GM23338 (cell line): Measurements from ENCODE around the gene FBLN5. TPM values are rescaled to one million over a fixed set of nuclear protein-coding genes. Genes with fewer than 3 reads are reported as not detected.

Experiments used
- ATAC-seq: fragments of 200-7000 bp; cut with Tn5 transposase; 3 replicates; pipeline ENCODE4 v1.9.1; 2020
- DNase-seq: peaks from one replicate; pipeline ENCODE4 v3.0.0-alpha.2; 2015; ENCODE audit warnings: low spot score
- H2AFZ ChIP-seq: fragments of 200-600 bp; sonication (generic); 2 replicates; pipeline ENCODE4 v1.8.0; 2016; ENCODE audit warnings: antibody characterized with exemption, mild to moderate bottlenecking, moderate library complexity
- H3F3A ChIP-seq: fragments of 200-600 bp; sonication (generic); replicated peaks from 2 replicates; pipeline ENCODE4 v1.8.0; 2017; ENCODE audit warnings: antibody characterized with exemption, mixed run types, low read depth
- H3K27ac ChIP-seq: fragments of 200-600 bp; sonication (generic); 2 replicates; pipeline ENCODE4 v1.6.1; 2016; ENCODE audit warnings: low read depth
- H3K27me3 ChIP-seq: fragments of 200-600 bp; sonication (generic); 2 replicates; pipeline ENCODE4 v1.8.0; 2016; ENCODE audit warnings: mild to moderate bottlenecking, mixed run types, moderate library complexity; ENCODE audit not compliant: insufficient read depth
- H3K36me3 ChIP-seq: fragments of 200-600 bp; sonication (generic); 2 replicates; pipeline ENCODE4 v1.8.0; 2016; ENCODE audit warnings: mild to moderate bottlenecking; ENCODE audit not compliant: insufficient read depth
- H3K4me1 ChIP-seq: fragments of 200-600 bp; sonication (generic); 2 replicates; pipeline ENCODE4 v1.8.0; 2016; ENCODE audit warnings: mild to moderate bottlenecking, moderate library complexity; ENCODE audit not compliant: insufficient read depth
- H3K4me2 ChIP-seq: fragments of 200-600 bp; sonication (generic); 2 replicates; pipeline ENCODE4 v1.7.1; 2017; ENCODE audit warnings: mixed run types
- H3K4me3 ChIP-seq: fragments of 200-600 bp; sonication (generic); 2 replicates; pipeline ENCODE4 v1.6.1; 2016; ENCODE audit warnings: mixed run types
- H3K79me2 ChIP-seq: fragments of 200-600 bp; sonication (generic); replicated peaks from 2 replicates; pipeline ENCODE4 v1.8.0; 2017; ENCODE audit warnings: mild to moderate bottlenecking; ENCODE audit not compliant: insufficient read depth
- H3K9me2 ChIP-seq: fragments of 200-600 bp; sonication (generic); 2 replicates; pipeline ENCODE4 v1.8.0; 2017; ENCODE audit not compliant: insufficient read depth
- H4K20me1 ChIP-seq: fragments of 200-600 bp; sonication (generic); replicated peaks from 2 replicates; pipeline ENCODE4 v1.8.0; 2017; ENCODE audit warnings: mild to moderate bottlenecking; ENCODE audit not compliant: insufficient read depth
- H3K27ac Mint-ChIP-seq: 2 replicates; pipeline ENCODE4 v1.8.0; 2020; ENCODE audit warnings: inconsistent platforms, mild to moderate bottlenecking, moderate library complexity, mixed read lengths
- H3K27me3 Mint-ChIP-seq: 3 replicates; pipeline ENCODE4 v1.8.0; 2022; ENCODE audit warnings: low read depth, mild to moderate bottlenecking, moderate library complexity, mixed read lengths, inconsistent platforms; ENCODE audit not compliant: insufficient read depth, poor library complexity
- H3K36me3 Mint-ChIP-seq: 3 replicates; pipeline ENCODE4 v1.8.0; 2021; ENCODE audit warnings: low read depth, mild to moderate bottlenecking, inconsistent platforms, moderate library complexity, mixed read lengths
- H3K4me1 Mint-ChIP-seq: 3 replicates; pipeline ENCODE4 v1.8.0; 2020; ENCODE audit warnings: mild to moderate bottlenecking, inconsistent platforms, mixed read lengths
- H3K4me3 Mint-ChIP-seq: 3 replicates; pipeline ENCODE4 v1.8.0; 2021; ENCODE audit warnings: moderate library complexity, mild to moderate bottlenecking, inconsistent platforms, mixed read lengths
- H3K9me3 Mint-ChIP-seq: 3 replicates; pipeline ENCODE4 v1.8.0; 2020; ENCODE audit warnings: moderate library complexity, mild to moderate bottlenecking, inconsistent platforms, mixed read lengths
- CREB1 ChIP-seq: fragments of 250-450 bp; sonication (Bioruptor Pico); IDR thresholded peaks from 2 replicates; pipeline ENCODE4 v1.5.0; 2020; ENCODE audit warnings: low read depth, mild to moderate bottlenecking, moderate library complexity
- EZH2phosphoT487 ChIP-seq: fragments of 200-600 bp; sonication (generic); IDR thresholded peaks from one replicate; pipeline ENCODE4 v1.8.1; 2018; ENCODE audit warnings: antibody characterized with exemption; ENCODE audit not compliant: unreplicated experiment
- JUNB ChIP-seq: IDR thresholded peaks from one replicate; pipeline ENCODE4 v1.6.1; 2016; ENCODE audit warnings: antibody characterized with exemption; ENCODE audit not compliant: unreplicated experiment
- NANOG ChIP-seq: IDR thresholded peaks from 2 replicates; pipeline ENCODE4 v1.6.1; 2016; ENCODE audit warnings: antibody characterized with exemption, borderline replicate concordance
- POLR2AphosphoS5 ChIP-seq: IDR thresholded peaks from 2 replicates; pipeline ENCODE4 v1.6.1; 2016; ENCODE audit warnings: antibody characterized with exemption, low read depth
- STAT1 ChIP-seq: IDR thresholded peaks from one replicate; pipeline ENCODE4 v1.6.1; 2016; ENCODE audit warnings: antibody characterized with exemption; ENCODE audit not compliant: unreplicated experiment
- ZNF114 ChIP-seq: fragments of 250-450 bp; sonication (Bioruptor Pico); IDR thresholded peaks from 2 replicates; pipeline ENCODE4 v1.5.0; 2020; ENCODE audit warnings: mild to moderate bottlenecking, moderate library complexity
- polyA plus RNA-seq: library from polyadenylated mRNA; unstranded; fragments of >200 nt; fragmentation: Nextera tagmentation; extraction: Ambion mirVana; gene quantifications from 2 replicates; pipeline ENCODE4 v1.2.1, GENCODE V29; 2016
- total RNA-seq: library from RNA; depleted of rRNA; stranded (reverse); fragments of >200 nt; shearing (Covaris generic); gene quantifications from 2 replicates; pipeline ENCODE4 v1.2.3, GENCODE V29; 2014
- TF ChIP-seq, protein P1 (sequence below), 2 experiments: fragments of 200-600 bp in 1 of 2; sonication (generic) in 1 of 2; conservative IDR thresholded peaks; 2 replicates each; pipeline versions ENCODE4 v1.5.1 to v1.6.1; 2016 to 2017; ENCODE audit warnings: antibody characterized with exemption in 2 of 2, low read depth in 2 of 2, mild to moderate bottlenecking in 2 of 2, moderate library complexity in 1 of 2
- TF ChIP-seq, protein P2 (sequence below): IDR thresholded peaks from 2 replicates; pipeline ENCODE4 v1.6.1; 2016; ENCODE audit warnings: antibody characterized with exemption
- TF ChIP-seq, protein P3 (sequence below): IDR thresholded peaks from one replicate; pipeline ENCODE4 v1.6.1; 2018; ENCODE audit warnings: antibody characterized with exemption; ENCODE audit not compliant: unreplicated experiment

FBLN5 gene
- total and polyA plus RNA-seq, 2 experiments from 2014 or later: 4.3 to 4.9 TPM

DNA sequence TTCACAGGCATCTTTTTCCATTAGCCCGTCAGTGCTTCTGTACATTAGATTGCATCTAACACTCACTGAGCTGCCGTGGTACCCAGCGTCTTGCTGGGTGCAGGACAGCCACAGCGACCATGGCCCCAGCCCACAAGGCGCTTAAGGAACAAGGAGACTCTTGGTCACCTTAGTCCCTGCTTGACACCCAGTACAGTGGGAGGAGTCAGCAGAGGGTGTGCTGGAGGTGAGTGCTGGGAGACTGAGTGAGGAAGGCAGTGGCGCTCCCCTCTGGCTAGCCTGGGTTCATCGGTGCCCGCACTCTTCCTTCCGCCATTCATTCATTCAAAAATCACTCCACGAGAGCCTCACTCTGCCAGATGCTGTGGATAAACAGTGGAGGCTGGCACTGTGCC lies 21.8 kb downstream of the FBLN5 start:
- no peak overlapping the region for H3K27ac ChIP-seq
- Mint-ChIP-seq H3K27me3 (no peaks in the 10 kb centered on the region), H3K4me1 (peaks cover 9% of the 10 kb centered on the region; the same call in 2 of the 3 replicates), H3K4me3 (no peak overlapping the region), H3K36me3 (no peaks in the 10 kb centered on the region), H3K9me3 (no peaks in the 10 kb centered on the region), H3K27ac (no peak overlapping the region)
- no peaks in the 10 kb centered on the region for H3K79me2 ChIP-seq
- H3K4me1 ChIP-seq: 0 out of 2 replicates have a peak, but pooled peaks cover 4% of the 10 kb centered on the region
- DNase-seq (no peak), ATAC-seq (peak; percentile 59)
- H3F3A ChIP-seq: no peaks in the 10 kb centered on the region
- no peak for TF ChIP-seq JUNB
- TF ChIP-seq, protein P1, sequence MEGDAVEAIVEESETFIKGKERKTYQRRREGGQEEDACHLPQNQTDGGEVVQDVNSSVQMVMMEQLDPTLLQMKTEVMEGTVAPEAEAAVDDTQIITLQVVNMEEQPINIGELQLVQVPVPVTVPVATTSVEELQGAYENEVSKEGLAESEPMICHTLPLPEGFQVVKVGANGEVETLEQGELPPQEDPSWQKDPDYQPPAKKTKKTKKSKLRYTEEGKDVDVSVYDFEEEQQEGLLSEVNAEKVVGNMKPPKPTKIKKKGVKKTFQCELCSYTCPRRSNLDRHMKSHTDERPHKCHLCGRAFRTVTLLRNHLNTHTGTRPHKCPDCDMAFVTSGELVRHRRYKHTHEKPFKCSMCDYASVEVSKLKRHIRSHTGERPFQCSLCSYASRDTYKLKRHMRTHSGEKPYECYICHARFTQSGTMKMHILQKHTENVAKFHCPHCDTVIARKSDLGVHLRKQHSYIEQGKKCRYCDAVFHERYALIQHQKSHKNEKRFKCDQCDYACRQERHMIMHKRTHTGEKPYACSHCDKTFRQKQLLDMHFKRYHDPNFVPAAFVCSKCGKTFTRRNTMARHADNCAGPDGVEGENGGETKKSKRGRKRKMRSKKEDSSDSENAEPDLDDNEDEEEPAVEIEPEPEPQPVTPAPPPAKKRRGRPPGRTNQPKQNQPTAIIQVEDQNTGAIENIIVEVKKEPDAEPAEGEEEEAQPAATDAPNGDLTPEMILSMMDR (conservative IDR thresholded peaks at IDR 0.05; ENCODE audit: low read depth in 2 of 2): peak in 1 of 2 experiments; percentile 19; a peak in 1 of 4 replicates
- H2AFZ ChIP-seq: no peak overlapping the region
- no peak overlapping the region for H3K4me2 ChIP-seq
- H3K27me3 ChIP-seq: no peaks in the 10 kb centered on the region
- no peaks in the 10 kb centered on the region for H4K20me1 ChIP-seq
- 0 out of 2 replicates have a peak, but pooled peaks cover 3% of the 10 kb centered on the region for H3K9me2 ChIP-seq
- H3K36me3 ChIP-seq: no peaks in the 10 kb centered on the region
- no peak overlapping the region for H3K4me3 ChIP-seq

DNA sequence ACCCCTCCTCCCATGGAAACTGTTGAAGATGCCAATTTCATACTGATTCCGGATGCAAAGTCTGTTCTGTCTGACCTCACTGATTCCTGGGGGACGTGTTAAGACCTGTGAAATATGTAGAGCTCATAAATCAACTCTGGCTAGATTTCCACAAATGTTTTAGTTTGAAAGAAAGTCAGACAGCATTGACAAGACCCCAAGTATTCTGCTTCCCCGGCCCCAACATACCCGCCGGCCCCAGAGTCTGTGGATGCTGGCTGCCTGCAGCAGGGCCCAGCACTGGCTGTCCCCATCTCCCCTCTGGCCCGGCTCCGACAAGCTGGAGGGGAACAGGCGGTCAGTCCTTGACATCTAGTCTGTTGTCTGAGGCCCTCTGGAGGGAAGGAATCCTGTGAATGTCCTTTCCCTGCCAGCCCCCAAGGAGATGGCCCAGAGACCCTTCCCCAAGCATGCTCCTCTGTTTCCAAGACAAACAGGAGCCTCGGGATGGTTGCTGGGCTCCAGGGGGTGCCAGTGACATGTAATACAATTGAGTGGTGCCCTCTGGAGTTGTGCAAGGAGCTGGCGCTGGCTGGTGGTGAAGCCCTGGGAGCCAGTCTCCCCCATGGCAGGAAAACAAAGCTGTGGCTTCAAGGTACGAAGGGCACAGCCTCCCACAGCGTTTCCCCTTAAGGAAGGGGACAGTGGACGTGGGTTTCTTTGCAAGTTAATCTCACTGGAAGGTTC lies 22.3 kb downstream of the FBLN5 start:
- Histone ChIP-seq H2AFZ (no peak overlapping the region), H3K27me3 (no peaks in the 10 kb centered on the region), H3K79me2 (no peaks in the 10 kb centered on the region), H3K4me1 (no peaks in the 10 kb centered on the region), H3F3A (no peaks in the 10 kb centered on the region), H3K9me2 (0 out of 2 replicates have a peak, but pooled peaks cover 5% of the 10 kb centered on the region), H3K27ac (no peak overlapping the region), H3K36me3 (no peaks in the 10 kb centered on the region), H3K4me2 (no peak overlapping the region), H4K20me1 (no peaks in the 10 kb centered on the region), H3K4me3 (no peak overlapping the region)
- DNase-seq: peak; percentile 11
- TF ChIP-seq NANOG (no peak), EZH2phosphoT487 (no peak), CREB1 (CRISPR knock-in tag) (no peak), POLR2AphosphoS5 (no peak), STAT1 (no peak), ZNF114 (no peak)
- TF ChIP-seq, protein P1 (conservative IDR thresholded peaks at IDR 0.05; ENCODE audit: low read depth in 2 of 2): peak; percentile 17 to 43; a peak in 3 of 4 replicates
- TF ChIP-seq, protein P2, sequence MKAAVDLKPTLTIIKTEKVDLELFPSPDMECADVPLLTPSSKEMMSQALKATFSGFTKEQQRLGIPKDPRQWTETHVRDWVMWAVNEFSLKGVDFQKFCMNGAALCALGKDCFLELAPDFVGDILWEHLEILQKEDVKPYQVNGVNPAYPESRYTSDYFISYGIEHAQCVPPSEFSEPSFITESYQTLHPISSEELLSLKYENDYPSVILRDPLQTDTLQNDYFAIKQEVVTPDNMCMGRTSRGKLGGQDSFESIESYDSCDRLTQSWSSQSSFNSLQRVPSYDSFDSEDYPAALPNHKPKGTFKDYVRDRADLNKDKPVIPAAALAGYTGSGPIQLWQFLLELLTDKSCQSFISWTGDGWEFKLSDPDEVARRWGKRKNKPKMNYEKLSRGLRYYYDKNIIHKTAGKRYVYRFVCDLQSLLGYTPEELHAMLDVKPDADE: no peak
- TF ChIP-seq, protein P3, sequence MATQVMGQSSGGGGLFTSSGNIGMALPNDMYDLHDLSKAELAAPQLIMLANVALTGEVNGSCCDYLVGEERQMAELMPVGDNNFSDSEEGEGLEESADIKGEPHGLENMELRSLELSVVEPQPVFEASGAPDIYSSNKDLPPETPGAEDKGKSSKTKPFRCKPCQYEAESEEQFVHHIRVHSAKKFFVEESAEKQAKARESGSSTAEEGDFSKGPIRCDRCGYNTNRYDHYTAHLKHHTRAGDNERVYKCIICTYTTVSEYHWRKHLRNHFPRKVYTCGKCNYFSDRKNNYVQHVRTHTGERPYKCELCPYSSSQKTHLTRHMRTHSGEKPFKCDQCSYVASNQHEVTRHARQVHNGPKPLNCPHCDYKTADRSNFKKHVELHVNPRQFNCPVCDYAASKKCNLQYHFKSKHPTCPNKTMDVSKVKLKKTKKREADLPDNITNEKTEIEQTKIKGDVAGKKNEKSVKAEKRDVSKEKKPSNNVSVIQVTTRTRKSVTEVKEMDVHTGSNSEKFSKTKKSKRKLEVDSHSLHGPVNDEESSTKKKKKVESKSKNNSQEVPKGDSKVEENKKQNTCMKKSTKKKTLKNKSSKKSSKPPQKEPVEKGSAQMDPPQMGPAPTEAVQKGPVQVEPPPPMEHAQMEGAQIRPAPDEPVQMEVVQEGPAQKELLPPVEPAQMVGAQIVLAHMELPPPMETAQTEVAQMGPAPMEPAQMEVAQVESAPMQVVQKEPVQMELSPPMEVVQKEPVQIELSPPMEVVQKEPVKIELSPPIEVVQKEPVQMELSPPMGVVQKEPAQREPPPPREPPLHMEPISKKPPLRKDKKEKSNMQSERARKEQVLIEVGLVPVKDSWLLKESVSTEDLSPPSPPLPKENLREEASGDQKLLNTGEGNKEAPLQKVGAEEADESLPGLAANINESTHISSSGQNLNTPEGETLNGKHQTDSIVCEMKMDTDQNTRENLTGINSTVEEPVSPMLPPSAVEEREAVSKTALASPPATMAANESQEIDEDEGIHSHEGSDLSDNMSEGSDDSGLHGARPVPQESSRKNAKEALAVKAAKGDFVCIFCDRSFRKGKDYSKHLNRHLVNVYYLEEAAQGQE: no peak
- ATAC-seq: peak; percentile 58
- peaks cover 4% of the 10 kb centered on the region; the same call in 2 of the 3 replicates for H3K4me1 Mint-ChIP-seq
- H3K4me3 Mint-ChIP-seq: no peak overlapping the region
- no peaks in the 10 kb centered on the region for H3K9me3 Mint-ChIP-seq
- H3K27me3 Mint-ChIP-seq: no peaks in the 10 kb centered on the region
- H3K27ac Mint-ChIP-seq: no peak overlapping the region
- H3K36me3 Mint-ChIP-seq: no peaks in the 10 kb centered on the region
